ENCODE measurements around the gene PBX2. TPM values are rescaled to one million over a fixed set of nuclear protein-coding genes. Genes with fewer than 3 reads are reported as not detected.

Gene PBX2
- total RNA-seq = 28.1 TPM
- polyA plus RNA-seq = 76.9 TPM
- long read RNA-seq, donor 1, partial matches to known transcripts = 0 of 3 reads
- long read RNA-seq, donor 1, other reads (novel, unspliced or antisense) = 0 of 3 reads
- long read RNA-seq, donor 2 = 0 reads
- long read RNA-seq, donor 3, transcript PBX2-201 (9 exons, 3,205 nt) = major isoform, 28 of 34 reads
- long read RNA-seq, donor 3, partial matches to known transcripts = 5 of 34 reads
- long read RNA-seq, donor 3, other reads (novel, unspliced or antisense) = 0 of 34 reads
- long read RNA-seq, donor 4, partial matches to known transcripts = 0 of 6 reads
- long read RNA-seq, donor 4, other reads (novel, unspliced or antisense) = 0 of 6 reads
- long read RNA-seq, donor 5, transcript PBX2-201 (9 exons, 3,205 nt) = major isoform, 15 of 34 reads
- long read RNA-seq, donor 5, transcript PBX2-202 (6 exons, 1,320 nt) = minor isoform, 6 of 34 reads
- long read RNA-seq, donor 5, partial matches to known transcripts = 11 of 34 reads
- long read RNA-seq, donor 5, other reads (novel, unspliced or antisense) = 0 of 34 reads
- long read RNA-seq, donor 6, transcript PBX2-201 (9 exons, 3,205 nt) = major isoform, 6 of 8 reads
- long read RNA-seq, donor 6, partial matches to known transcripts = 0 of 8 reads
- long read RNA-seq, donor 6, other reads (novel, unspliced or antisense) = 0 of 8 reads
- long read RNA-seq, donor 7, transcript PBX2-201 (9 exons, 3,205 nt) = major isoform, 8 of 85 reads
- long read RNA-seq, donor 7, partial matches to known transcripts = 77 of 85 reads
- long read RNA-seq, donor 7, other reads (novel, unspliced or antisense) = 0 of 85 reads
- long read RNA-seq, donor 8, transcript PBX2-201 (9 exons, 3,205 nt) = major isoform, 6 of 6 reads
- long read RNA-seq, donor 8, partial matches to known transcripts = 0 of 6 reads
- long read RNA-seq, donor 8, other reads (novel, unspliced or antisense) = 0 of 6 reads
- long read RNA-seq, donor 9, transcript PBX2-201 (9 exons, 3,205 nt) = major isoform, 5 of 23 reads
- long read RNA-seq, donor 9, partial matches to known transcripts = 16 of 23 reads
- long read RNA-seq, donor 9, other reads (novel, unspliced or antisense) = 0 of 23 reads
- long read RNA-seq, donor 10, transcript PBX2-201 (9 exons, 3,205 nt) = major isoform, 9 of 18 reads
- long read RNA-seq, donor 10, partial matches to known transcripts = 5 of 18 reads
- long read RNA-seq, donor 10, other reads (novel, unspliced or antisense) = 0 of 18 reads

GRCh38 chr6:32190054-32190851, at the start of gene PBX2:
Gene PBX2 (minus strand): TSS chr6:32190202. CDS start chr6:32189915, 287 bp downstream.
- Histone ChIP-seq H3K27ac (ENCODE audit: low read depth in 1 of 2, low read length in 1 of 2) (peak within 1 kb of the TSS; percentile 93 to 94), H3K36me3 (ENCODE audit: control insufficient read depth in 2 of 2, insufficient read depth in 2 of 2, low read length in 1 of 2) (peaks cover 33 to 44% of the 10 kb centered on the region in 2 donors), H3K27me3 (ENCODE audit: control insufficient read depth in 2 of 2, insufficient read depth in 1 of 2, low read length in 1 of 2) (no peaks in the 10 kb centered on the region), H3K4me1 (ENCODE audit: control insufficient read depth in 2 of 2, insufficient read depth in 2 of 2, low read length in 2 of 2) (peaks cover 44 to 83% of the 10 kb centered on the region in 2 donors), H3K4me3 (ENCODE audit: low read length in 2 of 2) (peak within 1 kb of the TSS; percentile 92 to 97), H3K9me3 (ENCODE audit: control insufficient read depth in 2 of 2, insufficient read depth in 1 of 2, low read length in 1 of 2) (peaks cover 0 to 8% of the 10 kb centered on the region in 2 donors)
- WGBS = 5% methylated on average over 23 of the region's 23 CpGs
- peak; percentile 78 to 97 (median 89) for DNase-seq (ENCODE audit: low read depth in 6 of 9, low spot score in 9 of 9)

DNA sequence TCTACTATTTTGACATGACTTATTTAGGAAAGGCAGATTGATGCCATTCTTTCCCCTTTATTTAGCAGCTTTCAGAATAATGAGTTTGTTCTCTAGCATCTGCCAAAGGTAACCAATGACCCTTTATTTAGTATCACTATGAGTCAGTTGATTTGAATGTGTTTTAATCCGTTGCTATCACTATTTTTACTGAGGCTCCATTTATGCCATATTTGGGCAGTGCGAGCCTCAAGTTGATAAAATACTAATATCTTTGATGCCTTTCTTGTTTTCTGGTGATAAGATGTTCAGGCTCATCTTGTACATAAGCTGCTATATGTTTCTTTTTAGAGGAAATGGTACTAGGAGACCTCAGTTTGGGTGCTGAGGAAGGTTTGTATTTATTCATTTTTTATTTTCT, 49.5 kb upstream of the PBX2 start:
- no peaks in the 10 kb centered on the region for H3K4me1 ChIP-seq (ENCODE audit: control insufficient read depth in 2 of 2, insufficient read depth in 2 of 2, low read length in 2 of 2)
- peaks cover 0 to 9% of the 10 kb centered on the region in 2 donors for H3K27me3 ChIP-seq (ENCODE audit: control insufficient read depth in 2 of 2, insufficient read depth in 1 of 2, low read length in 1 of 2)
- no peak for DNase-seq (ENCODE audit: low read depth in 6 of 9, low spot score in 9 of 9)
- H3K36me3 ChIP-seq (ENCODE audit: control insufficient read depth in 2 of 2, insufficient read depth in 2 of 2, low read length in 1 of 2) = no peaks in the 10 kb centered on the region
- H3K9me3 ChIP-seq (ENCODE audit: control insufficient read depth in 2 of 2, insufficient read depth in 1 of 2, low read length in 1 of 2) = no peaks in the 10 kb centered on the region
- 95% methylated on average over 2 of the region's 2 CpGs for WGBS
- H3K27ac ChIP-seq (ENCODE audit: low read depth in 1 of 2, low read length in 1 of 2) = no peak overlapping the region
- H3K4me3 ChIP-seq (ENCODE audit: low read length in 2 of 2) = no peak overlapping the region

DNA sequence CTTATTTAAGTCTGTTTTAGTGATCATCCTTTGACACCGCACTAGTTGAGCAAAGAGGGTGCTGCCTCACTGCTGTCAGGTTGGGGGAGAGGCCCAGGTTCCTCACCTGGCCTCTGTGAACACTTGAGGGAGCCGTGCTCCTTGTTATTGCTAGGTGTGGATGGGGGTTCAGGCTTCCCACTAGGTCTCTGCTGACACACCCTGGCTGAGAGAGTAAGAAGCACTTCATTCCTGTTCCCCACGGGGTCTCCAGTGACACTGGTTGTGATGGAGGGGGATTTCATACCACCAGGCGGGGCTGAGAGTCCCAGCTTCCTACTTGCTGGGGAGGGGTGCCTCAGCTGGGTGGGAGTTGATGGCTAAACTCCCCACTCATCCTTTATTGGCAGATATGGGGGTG, 44.9 kb upstream of the PBX2 start:
- Histone ChIP-seq H3K9me3 (ENCODE audit: control insufficient read depth in 2 of 2, insufficient read depth in 1 of 2, low read length in 1 of 2) (no peaks in the 10 kb centered on the region), H3K4me1 (ENCODE audit: control insufficient read depth in 2 of 2, insufficient read depth in 2 of 2, low read length in 2 of 2) (no peaks in the 10 kb centered on the region), H3K36me3 (ENCODE audit: control insufficient read depth in 2 of 2, insufficient read depth in 2 of 2, low read length in 1 of 2) (no peaks in the 10 kb centered on the region), H3K27me3 (ENCODE audit: control insufficient read depth in 2 of 2, insufficient read depth in 1 of 2, low read length in 1 of 2) (no peaks in the 10 kb centered on the region), H3K27ac (ENCODE audit: low read depth in 1 of 2, low read length in 1 of 2) (no peak overlapping the region), H3K4me3 (ENCODE audit: low read length in 2 of 2) (no peak overlapping the region)
- DNase-seq (ENCODE audit: low read depth in 6 of 9, low spot score in 9 of 9) = peak in 4 of 9 donors; percentile 15 to 47 (median 31)
- 47% methylated on average over 4 of the region's 4 CpGs for WGBS

GRCh38 chr6:32226434-32226833, 36.4 kb upstream of the PBX2 start:
- Histone ChIP-seq H3K36me3 (ENCODE audit: control insufficient read depth in 2 of 2, insufficient read depth in 2 of 2, low read length in 1 of 2) (no peaks in the 10 kb centered on the region), H3K4me1 (ENCODE audit: control insufficient read depth in 2 of 2, insufficient read depth in 2 of 2, low read length in 2 of 2) (peaks cover 5 to 14% of the 10 kb centered on the region in 2 donors), H3K27me3 (ENCODE audit: control insufficient read depth in 2 of 2, insufficient read depth in 1 of 2, low read length in 1 of 2) (no peaks in the 10 kb centered on the region), H3K4me3 (ENCODE audit: low read length in 2 of 2) (no peak overlapping the region), H3K9me3 (ENCODE audit: control insufficient read depth in 2 of 2, insufficient read depth in 1 of 2, low read length in 1 of 2) (no peaks in the 10 kb centered on the region), H3K27ac (ENCODE audit: low read depth in 1 of 2, low read length in 1 of 2) (no peak overlapping the region)
- WGBS = 98% methylated on average over 7 of the region's 7 CpGs
- DNase-seq (ENCODE audit: low read depth in 6 of 9, low spot score in 9 of 9) = no peak

DNA sequence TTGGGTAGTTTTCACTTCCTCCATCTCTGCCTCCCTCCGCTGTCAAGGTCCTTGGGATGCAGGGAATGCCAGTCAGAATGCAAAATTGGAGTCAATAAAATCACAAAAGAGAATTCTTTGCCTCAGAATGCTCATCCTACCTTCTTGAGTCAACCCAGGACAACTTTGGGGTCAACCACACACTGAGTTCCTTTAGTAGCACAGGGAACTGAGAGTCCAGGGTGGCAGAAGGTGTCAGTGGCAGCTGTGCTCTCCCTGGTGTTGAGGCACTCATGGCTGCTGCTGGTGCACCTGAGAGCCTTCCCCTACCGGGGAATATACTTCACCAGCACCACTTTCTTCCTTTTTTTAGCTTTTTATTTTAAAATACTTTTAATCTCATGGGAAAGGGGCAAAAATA, 34.7 kb upstream of the PBX2 start:
- H3K27me3 ChIP-seq (ENCODE audit: control insufficient read depth in 2 of 2, insufficient read depth in 1 of 2, low read length in 1 of 2) = no peaks in the 10 kb centered on the region
- no peaks in the 10 kb centered on the region for H3K9me3 ChIP-seq (ENCODE audit: control insufficient read depth in 2 of 2, insufficient read depth in 1 of 2, low read length in 1 of 2)
- WGBS = 82% methylated on average over 2 of the region's 2 CpGs
- peaks cover 5 to 14% of the 10 kb centered on the region in 2 donors for H3K4me1 ChIP-seq (ENCODE audit: control insufficient read depth in 2 of 2, insufficient read depth in 2 of 2, low read length in 2 of 2)
- H3K27ac ChIP-seq (ENCODE audit: low read depth in 1 of 2, low read length in 1 of 2) = no peak overlapping the region
- H3K36me3 ChIP-seq (ENCODE audit: control insufficient read depth in 2 of 2, insufficient read depth in 2 of 2, low read length in 1 of 2) = no peaks in the 10 kb centered on the region
- no peak for DNase-seq (ENCODE audit: low read depth in 6 of 9, low spot score in 9 of 9)
- no peak overlapping the region for H3K4me3 ChIP-seq (ENCODE audit: low read length in 2 of 2)

DNA sequence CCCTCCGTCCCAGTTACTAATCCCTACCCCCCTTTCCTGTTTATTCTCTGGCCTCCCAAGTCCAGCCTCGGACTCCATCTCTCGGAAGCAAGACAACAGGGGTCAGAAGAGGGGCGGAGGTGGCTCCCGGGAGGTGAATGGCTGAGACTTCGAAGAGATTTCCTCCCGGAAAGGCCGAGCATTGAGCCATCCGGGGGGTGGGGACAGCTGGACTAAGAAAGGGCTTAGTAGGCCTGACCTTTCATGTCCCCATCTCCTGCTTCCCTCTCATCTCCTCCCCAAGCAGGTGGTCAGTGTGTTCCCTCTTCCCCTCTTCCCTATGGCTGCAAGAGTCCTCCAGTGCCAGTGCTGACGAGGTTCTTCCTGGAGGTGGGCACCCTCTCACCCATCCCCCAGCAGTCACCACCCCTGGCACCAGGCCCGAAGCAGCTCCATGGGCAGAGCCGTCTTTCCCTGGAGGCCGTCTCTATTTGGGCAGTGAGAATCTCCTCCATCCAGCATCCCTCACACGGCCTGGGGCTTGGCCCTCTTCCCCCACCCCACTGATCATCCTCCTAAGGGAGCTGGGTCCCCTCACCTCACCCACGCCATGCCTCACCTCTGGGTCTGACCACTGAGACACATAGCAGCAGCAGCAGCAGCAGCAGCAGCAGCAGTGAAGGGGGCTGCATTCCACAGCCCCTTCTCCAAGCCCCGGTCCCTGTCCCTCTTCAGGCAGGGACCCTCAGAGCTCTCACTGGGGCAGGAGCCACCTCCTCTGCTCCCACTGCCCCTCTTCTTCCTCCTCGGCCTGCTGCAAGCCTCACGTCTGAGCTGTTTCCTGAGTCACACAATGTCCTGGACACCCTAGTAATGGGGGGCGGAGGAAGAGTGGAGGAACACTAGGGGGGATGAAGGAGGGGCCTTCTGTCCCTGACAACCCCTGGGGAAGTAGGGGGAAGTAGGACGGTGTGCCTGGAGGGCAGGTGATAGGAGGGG, 33.5 kb upstream of the PBX2 start, which contains the start of gene NOTCH4:
Gene NOTCH4, minus strand, starts transcription at position 810 of the 978 bp plus-strand sequence. Its CDS starts 139 bp downstream, at position 671.
- no peak within 1 kb of the TSS for H3K4me3 ChIP-seq (ENCODE audit: low read length in 2 of 2)
- WGBS = 80% methylated on average over 20 of the region's 20 CpGs
- no peak for DNase-seq (ENCODE audit: low read depth in 6 of 9, low spot score in 9 of 9)

GRCh38 chr6:32222333-32223230, 32.6 kb upstream of the PBX2 start:
- H3K27ac ChIP-seq (ENCODE audit: low read depth in 1 of 2, low read length in 1 of 2) = no peak overlapping the region
- no peak for DNase-seq (ENCODE audit: low read depth in 6 of 9, low spot score in 9 of 9)
- WGBS = 82% methylated on average over 8 of the region's 8 CpGs
- H3K36me3 ChIP-seq (ENCODE audit: control insufficient read depth in 2 of 2, insufficient read depth in 2 of 2, low read length in 1 of 2) = no peaks in the 10 kb centered on the region
- H3K27me3 ChIP-seq (ENCODE audit: control insufficient read depth in 2 of 2, insufficient read depth in 1 of 2, low read length in 1 of 2) = no peaks in the 10 kb centered on the region
- H3K9me3 ChIP-seq (ENCODE audit: control insufficient read depth in 2 of 2, insufficient read depth in 1 of 2, low read length in 1 of 2) = no peaks in the 10 kb centered on the region
- peaks cover 5 to 14% of the 10 kb centered on the region in 2 donors for H3K4me1 ChIP-seq (ENCODE audit: control insufficient read depth in 2 of 2, insufficient read depth in 2 of 2, low read length in 2 of 2)
- no peak overlapping the region for H3K4me3 ChIP-seq (ENCODE audit: low read length in 2 of 2)

More for the DNA sequence above, 33.5 kb upstream of the PBX2 start, which contains the start of gene NOTCH4:
- H3K4me1 ChIP-seq (ENCODE audit: control insufficient read depth in 2 of 2, insufficient read depth in 2 of 2, low read length in 2 of 2) = peaks cover 5 to 14% of the 10 kb centered on the region in 2 donors
- H3K9me3 ChIP-seq (ENCODE audit: control insufficient read depth in 2 of 2, insufficient read depth in 1 of 2, low read length in 1 of 2) = no peaks in the 10 kb centered on the region
- no peaks in the 10 kb centered on the region for H3K27me3 ChIP-seq (ENCODE audit: control insufficient read depth in 2 of 2, insufficient read depth in 1 of 2, low read length in 1 of 2)
- no peak within 1 kb of the TSS for H3K27ac ChIP-seq (ENCODE audit: low read depth in 1 of 2, low read length in 1 of 2)
- H3K36me3 ChIP-seq (ENCODE audit: control insufficient read depth in 2 of 2, insufficient read depth in 2 of 2, low read length in 1 of 2) = no peaks in the 10 kb centered on the region

Data from thymus (tissue), 14 donors.